Measurements from ENCODE around the gene CENPX.

The CENPX gene

GRCh38 chr17:82023447-82024241 lies 966 bp upstream of the CENPX start:
- DNase-seq (ENCODE audit: low read depth in 2 of 2), result no peak

GRCh38 chr17:82022981-82023446 lies 336 bp upstream of the CENPX start, which contains the start of gene LRRC45:
Gene LRRC45, plus strand, starts transcription at chr17:82023305. Its CDS starts 339 bp downstream, at chr17:82023644.
- DNase-seq (ENCODE audit: low read depth in 2 of 2), result peak; percentile 99

- DNase-seq (ENCODE audit: low read depth in 2 of 2), result no peak
Measured at GRCh38 chr17:82021900-82022309, 773 bp downstream of the CENPX start.

- DNase-seq (ENCODE audit: low read depth in 2 of 2), result peak in 1 of 2 donors; percentile 35
Measured at GRCh38 chr17:82021107-82021899, 1.4 kb downstream of the CENPX start.

GRCh38 chr17:82020572-82021106 lies 2.0 kb downstream of the CENPX start:
- DNase-seq (ENCODE audit: low read depth in 2 of 2), result no peak

- DNase-seq (ENCODE audit: low read depth in 2 of 2), result peak in 1 of 2 donors; percentile 50
Measured at GRCh38 chr17:82019690-82020571, 2.7 kb downstream of the CENPX start.

- no peak for DNase-seq (ENCODE audit: low read depth in 2 of 2)
Measured at GRCh38 chr17:82018989-82019689, 3.5 kb downstream of the CENPX start.

- DNase-seq (ENCODE audit: low read depth in 2 of 2), result no peak
Measured at GRCh38 chr17:82018152-82018988, 4.3 kb downstream of the CENPX start.

- no peak for DNase-seq (ENCODE audit: low read depth in 2 of 2)
Measured at GRCh38 chr17:82017612-82018151, 5.0 kb downstream of the CENPX start.

- DNase-seq (ENCODE audit: low read depth in 2 of 2), result no peak
Measured at GRCh38 chr17:82016875-82017459, 5.7 kb downstream of the CENPX start.

GRCh38 chr17:82016061-82016874 lies 6.4 kb downstream of the CENPX start:
- no peak for DNase-seq (ENCODE audit: low read depth in 2 of 2)

GRCh38 chr17:82015311-82015971 lies 7.2 kb downstream of the CENPX start:
- no peak for DNase-seq (ENCODE audit: low read depth in 2 of 2)

- DNase-seq (ENCODE audit: low read depth in 2 of 2), result no peak
Measured at GRCh38 chr17:82014971-82015310, 7.7 kb downstream of the CENPX start.

- DNase-seq (ENCODE audit: low read depth in 2 of 2), result no peak
Measured at GRCh38 chr17:82014432-82014831, 8.2 kb downstream of the CENPX start.

- no peak for DNase-seq (ENCODE audit: low read depth in 2 of 2)
Measured at GRCh38 chr17:82013772-82014321, 8.8 kb downstream of the CENPX start.

- no peak for DNase-seq (ENCODE audit: low read depth in 2 of 2)
Measured at GRCh38 chr17:82013341-82013740, 9.3 kb downstream of the CENPX start.

- DNase-seq (ENCODE audit: low read depth in 2 of 2), result no peak
Measured at GRCh38 chr17:82012640-82013295, 9.9 kb downstream of the CENPX start.

Measured in stimulated activated CD8-positive, alpha-beta memory T cell treated with anti-CD3 and anti-CD28 coated beads, Interleukin-7, amount 100 ng/mL, for 1 hour (primary cell).